ENCODE data around the gene AHNAK2. TPM values are rescaled to one million over a fixed set of nuclear protein-coding genes. Genes with fewer than 3 reads are reported as not detected.
A peak's percentile ranks its signal among the peaks of the same experiment; 100 is the strongest.
"Not testable (repeated sequence)": the region's sequence is repeated elsewhere in the genome, so short reads cannot be mapped to it uniquely, and the experiment has no call there.

The AHNAK2 gene
- total and polyA plus RNA-seq, 4 experiments from 2014 or later: 0.06 to 0.15 TPM; not detected in 2

DNA sequence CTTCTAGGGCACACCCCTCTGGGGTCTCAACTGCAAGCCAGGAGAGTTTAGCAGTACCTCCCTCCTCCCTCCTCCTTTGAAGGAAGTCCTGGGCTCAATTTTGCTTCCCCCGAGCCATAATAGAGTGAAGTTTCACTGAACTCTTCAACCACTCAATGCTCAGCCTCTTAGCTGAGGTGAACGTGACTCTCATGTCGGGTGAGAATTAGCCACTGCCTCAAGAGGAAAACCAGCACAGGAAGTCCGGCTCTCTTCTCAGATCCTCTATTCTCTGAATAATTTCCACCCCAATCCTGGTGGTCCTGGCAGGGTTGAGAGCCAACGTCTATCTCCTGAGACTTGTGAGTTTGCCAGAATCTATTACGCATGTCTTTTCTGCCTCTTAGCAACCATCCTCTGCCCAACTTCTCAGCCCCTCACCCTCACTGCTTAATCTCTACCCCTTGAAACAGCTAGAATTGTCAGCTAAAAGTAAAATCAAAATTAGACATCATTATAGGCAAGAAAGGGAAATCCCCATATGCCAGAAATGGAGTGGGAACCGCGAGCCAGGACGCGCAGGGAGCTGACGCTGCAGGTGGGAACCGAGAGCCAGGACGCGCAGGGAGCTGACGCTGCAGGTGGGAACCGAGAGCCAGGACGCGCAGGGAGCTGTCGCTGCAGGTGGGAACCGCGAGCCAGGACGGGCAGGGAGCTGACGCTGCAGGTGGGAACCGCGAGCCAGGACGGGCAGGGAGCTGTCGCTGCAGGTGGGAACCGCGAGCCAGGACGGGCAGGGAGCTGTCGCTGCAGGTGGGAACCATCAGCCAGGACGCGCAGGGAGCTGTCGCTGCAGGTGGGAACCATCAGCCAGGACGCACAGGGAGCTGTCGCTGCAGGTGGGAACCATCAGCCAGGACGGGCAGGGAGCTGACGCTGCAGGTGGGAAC lies 73.3 kb downstream of the AHNAK2 start:
- H3K9me3 ChIP-seq (ENCODE audit: control insufficient read depth in 1 of 2, low read length in 2 of 2); H3K4me1 ChIP-seq (ENCODE audit: insufficient read depth, low read length); H3K27me3 ChIP-seq (ENCODE audit: insufficient read depth, low read length); H3K27ac ChIP-seq (ENCODE audit: low read depth, low read length); H3K36me3 ChIP-seq (ENCODE audit: insufficient read depth, low read length); H3K4me1 Mint-ChIP-seq; H3K4me3 Mint-ChIP-seq; DNase-seq; H3K36me3 Mint-ChIP-seq; POLR2A ChIA-PET (ENCODE audit: partially characterized antibody); intact Hi-C loops (cut with micrococcal nuclease); H3K9me3 Mint-ChIP-seq; H3K4me3 ChIP-seq (ENCODE audit: low read length in 2 of 2); H3K27ac Mint-ChIP-seq: not testable (repeated sequence)
- CTCF ChIA-PET (ENCODE audit: partially characterized antibody): interaction anchor here (1.7 kb wide), 1 partner anchor 10 kb away, joined by 5 read pairs; no protein-coding TSS in a partner anchor
- peaks cover 22 to 30% of the 10 kb centered on the region in 2 donors for H3K27me3 Mint-ChIP-seq

DNA sequence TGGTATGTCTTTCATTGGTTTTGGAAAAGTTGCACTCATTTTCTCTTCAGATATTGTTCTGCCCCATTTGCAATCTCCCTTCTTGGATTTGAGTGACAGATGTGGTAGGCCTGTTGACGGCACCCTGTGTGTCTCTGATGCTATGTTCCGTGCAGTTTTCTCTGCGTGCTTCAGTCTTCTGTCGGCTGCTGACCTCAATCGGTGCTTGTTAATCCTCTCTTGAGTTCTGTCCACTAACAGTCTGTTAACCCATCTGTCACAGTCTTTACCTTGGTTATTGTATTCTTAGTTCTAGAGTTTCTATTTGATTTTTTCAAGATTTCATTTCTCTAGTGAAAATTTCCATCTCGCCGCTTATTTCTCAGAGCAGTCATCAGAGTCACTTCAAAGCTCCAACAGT lies 74.2 kb downstream of the AHNAK2 start:
- peaks cover 0 to 5% (median 4%) of the 10 kb centered on the region in 4 donors for H3K4me1 Mint-ChIP-seq
- peak overlapping the region in 1 of 7 donors; percentile 41 for H3K27ac Mint-ChIP-seq
- intact Hi-C loops (cut with micrococcal nuclease): no loop called here
- H3K4me3 Mint-ChIP-seq: no peak overlapping the region
- Histone ChIP-seq H3K4me3 (ENCODE audit: low read length in 2 of 2) (no peak overlapping the region), H3K27ac (ENCODE audit: low read depth, low read length) (no peak overlapping the region), H3K36me3 (ENCODE audit: insufficient read depth, low read length) (no peaks in the 10 kb centered on the region), H3K27me3 (ENCODE audit: insufficient read depth, low read length) (peaks cover 5% of the 10 kb centered on the region), H3K4me1 (ENCODE audit: insufficient read depth, low read length) (no peaks in the 10 kb centered on the region), H3K9me3 (ENCODE audit: control insufficient read depth in 1 of 2, low read length in 2 of 2) (no peaks in the 10 kb centered on the region)
- ChIA-PET CTCF (ENCODE audit: partially characterized antibody) (interaction anchor here (1.7 kb wide), 1 partner anchor 9 kb away, joined by 5 read pairs; no protein-coding TSS in a partner anchor), POLR2A (ENCODE audit: partially characterized antibody) (no interaction called here)
- H3K27me3 Mint-ChIP-seq: peaks cover 19 to 26% of the 10 kb centered on the region in 2 donors
- DNase-seq: no peak
- H3K36me3 Mint-ChIP-seq: no peaks in the 10 kb centered on the region
- H3K9me3 Mint-ChIP-seq: peaks cover 0 to 5% (median 0%) of the 10 kb centered on the region in 8 donors

DNA sequence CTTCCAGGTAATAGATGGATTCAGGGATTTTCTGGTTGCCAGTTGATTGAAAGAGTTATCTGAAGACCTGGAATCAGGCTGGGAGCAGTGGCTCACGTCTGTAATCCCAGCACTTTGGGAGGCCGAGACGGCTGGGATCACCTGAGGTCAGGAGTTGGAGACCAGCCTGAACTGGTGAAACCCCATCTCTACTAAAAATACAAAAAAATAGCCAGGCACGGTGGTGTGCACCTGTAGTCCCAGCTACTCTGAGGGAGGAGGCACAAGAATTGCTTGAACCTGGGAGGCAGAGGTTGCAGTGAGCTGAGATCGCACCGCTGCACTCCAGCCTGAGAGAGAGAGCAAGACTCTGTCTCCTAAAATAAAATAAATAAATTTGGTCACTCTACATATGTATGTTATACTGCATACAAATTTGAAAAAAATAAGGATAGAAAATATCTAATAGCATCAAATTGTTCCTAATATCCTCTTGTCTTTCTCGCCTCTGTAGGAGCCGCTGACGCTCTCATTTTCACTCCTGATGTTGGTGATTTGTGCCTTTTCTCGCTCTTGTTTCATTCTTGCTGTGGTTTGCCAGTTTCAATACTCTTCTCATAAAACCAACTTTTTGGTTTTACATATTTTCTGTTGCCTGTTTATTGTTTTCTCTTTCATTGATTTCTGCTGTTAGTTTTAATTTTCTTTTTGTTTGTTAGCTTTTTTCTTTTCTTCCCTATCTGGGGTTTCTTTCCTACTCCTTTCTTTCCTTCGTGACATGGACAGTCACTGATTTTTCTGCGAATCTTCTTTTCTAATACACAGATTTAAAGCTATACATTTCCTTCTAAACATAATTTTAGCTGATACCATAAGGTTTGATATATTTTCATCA lies 77.3 kb downstream of the AHNAK2 start:
- peak overlapping the region in 1 of 8 donors; percentile 41 for H3K4me3 Mint-ChIP-seq
- H3K27me3 Mint-ChIP-seq: peaks cover 11 to 23% of the 10 kb centered on the region in 2 donors
- H3K36me3 Mint-ChIP-seq: no peaks in the 10 kb centered on the region
- intact Hi-C loops (cut with micrococcal nuclease): no loop called here
- ChIA-PET POLR2A (ENCODE audit: partially characterized antibody) (no interaction called here), CTCF (ENCODE audit: partially characterized antibody) (interaction anchor here (1.1 to 1.2 kb wide), 2 partner anchors 143 to 145 kb away, joined by 3 to 4 read pairs; no protein-coding TSS in a partner anchor)
- Histone ChIP-seq H3K36me3 (ENCODE audit: insufficient read depth, low read length) (no peaks in the 10 kb centered on the region), H3K4me3 (ENCODE audit: low read length in 2 of 2) (no peak overlapping the region), H3K9me3 (ENCODE audit: control insufficient read depth in 1 of 2, low read length in 2 of 2) (no peaks in the 10 kb centered on the region), H3K27ac (ENCODE audit: low read depth, low read length) (no peak overlapping the region), H3K27me3 (ENCODE audit: insufficient read depth, low read length) (peaks cover 5% of the 10 kb centered on the region), H3K4me1 (ENCODE audit: insufficient read depth, low read length) (no peaks in the 10 kb centered on the region)
- H3K27ac Mint-ChIP-seq: no peak overlapping the region
- no peaks in the 10 kb centered on the region for H3K9me3 Mint-ChIP-seq
- DNase-seq: no peak
- H3K4me1 Mint-ChIP-seq: peaks cover 0 to 7% (median 5%) of the 10 kb centered on the region in 4 donors

DNA sequence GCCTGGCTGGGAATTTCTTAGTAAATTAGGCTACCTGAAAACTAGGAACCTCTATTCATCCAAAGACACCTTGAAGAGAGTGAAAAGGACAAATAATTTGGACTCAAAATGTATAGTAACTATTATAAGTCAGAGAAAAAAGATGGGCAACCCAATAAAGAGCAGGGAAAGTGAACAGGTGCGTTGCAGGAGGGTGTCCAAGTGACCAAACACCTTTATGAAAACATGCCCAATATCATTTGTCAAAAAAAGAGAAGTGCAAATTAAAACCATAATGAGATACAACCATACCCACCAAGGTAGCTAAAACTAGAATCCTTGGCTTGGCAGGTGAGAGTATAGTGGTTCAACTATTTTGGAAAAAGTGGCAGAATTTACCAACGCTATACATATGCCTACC lies 78.4 kb downstream of the AHNAK2 start:
- Mint-ChIP-seq H3K4me3 (no peak overlapping the region), H3K4me1 (peaks cover 0 to 7% (median 5%) of the 10 kb centered on the region in 4 donors), H3K9me3 (no peaks in the 10 kb centered on the region), H3K27me3 (peaks cover 9 to 21% of the 10 kb centered on the region in 2 donors), H3K36me3 (no peaks in the 10 kb centered on the region), H3K27ac (no peak overlapping the region)
- Histone ChIP-seq H3K27ac (ENCODE audit: low read depth, low read length) (no peak overlapping the region), H3K27me3 (ENCODE audit: insufficient read depth, low read length) (peaks cover 5% of the 10 kb centered on the region), H3K9me3 (ENCODE audit: control insufficient read depth in 1 of 2, low read length in 2 of 2) (no peaks in the 10 kb centered on the region), H3K4me1 (ENCODE audit: insufficient read depth, low read length) (no peaks in the 10 kb centered on the region), H3K36me3 (ENCODE audit: insufficient read depth, low read length) (no peaks in the 10 kb centered on the region), H3K4me3 (ENCODE audit: low read length in 2 of 2) (no peak overlapping the region)
- ChIA-PET CTCF (ENCODE audit: partially characterized antibody) (interaction anchor here (1.1 to 1.2 kb wide), 2 partner anchors 144 to 146 kb away, joined by 3 to 4 read pairs; no protein-coding TSS in a partner anchor), POLR2A (ENCODE audit: partially characterized antibody) (no interaction called here)
- intact Hi-C loops (cut with micrococcal nuclease): no loop called here
- no peak for DNase-seq

DNA sequence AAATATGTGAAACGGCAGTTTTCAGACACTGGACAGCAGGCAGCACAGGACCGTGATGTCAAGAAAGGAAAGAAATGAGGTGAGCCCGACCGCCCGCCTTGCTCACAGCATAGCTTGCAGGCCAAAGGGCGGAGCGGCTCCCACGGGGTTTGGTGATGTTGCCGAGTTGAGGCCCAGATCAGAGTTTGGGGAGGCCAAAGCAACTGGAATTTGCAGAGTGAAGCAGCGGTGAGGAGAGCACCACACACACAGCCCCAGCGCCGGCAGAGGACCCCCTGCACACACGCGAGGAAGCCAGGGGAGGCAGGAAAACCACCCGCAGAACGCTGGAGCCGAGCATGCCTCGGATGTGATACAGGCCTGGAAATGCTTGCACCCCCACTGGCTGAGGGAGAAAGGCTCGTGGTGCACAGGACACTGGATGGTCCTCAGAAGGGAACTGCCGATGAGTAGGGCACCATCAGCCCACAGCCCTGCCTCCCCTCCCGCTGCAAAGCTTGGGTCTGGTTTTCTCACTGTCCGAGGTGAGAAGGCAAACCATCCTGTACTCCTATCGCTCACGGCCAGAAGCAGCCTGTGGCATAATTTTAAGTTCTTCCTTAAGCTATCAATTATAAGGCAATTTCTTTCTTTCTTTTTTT lies 79.2 kb downstream of the AHNAK2 start:
- H3K27ac Mint-ChIP-seq: no peak overlapping the region
- ChIA-PET POLR2A (ENCODE audit: partially characterized antibody) (no interaction called here), CTCF (ENCODE audit: partially characterized antibody) (no interaction called here)
- no peaks in the 10 kb centered on the region for H3K4me1 ChIP-seq (ENCODE audit: insufficient read depth, low read length)
- intact Hi-C loops (cut with micrococcal nuclease): no loop called here
- no peaks in the 10 kb centered on the region for H3K27me3 ChIP-seq (ENCODE audit: insufficient read depth, low read length)
- H3K9me3 Mint-ChIP-seq: no peaks in the 10 kb centered on the region
- no peak overlapping the region for H3K4me3 ChIP-seq (ENCODE audit: low read length in 2 of 2)
- H3K36me3 Mint-ChIP-seq: no peaks in the 10 kb centered on the region
- H3K9me3 ChIP-seq (ENCODE audit: control insufficient read depth in 1 of 2, low read length in 2 of 2): no peaks in the 10 kb centered on the region
- no peak for DNase-seq
- H3K4me1 Mint-ChIP-seq: peaks cover 0 to 7% (median 5%) of the 10 kb centered on the region in 4 donors
- peaks cover 4 to 14% of the 10 kb centered on the region in 2 donors for H3K27me3 Mint-ChIP-seq
- no peak overlapping the region for H3K4me3 Mint-ChIP-seq
- no peaks in the 10 kb centered on the region for H3K36me3 ChIP-seq (ENCODE audit: insufficient read depth, low read length)
- H3K27ac ChIP-seq (ENCODE audit: low read depth, low read length): no peak overlapping the region

DNA sequence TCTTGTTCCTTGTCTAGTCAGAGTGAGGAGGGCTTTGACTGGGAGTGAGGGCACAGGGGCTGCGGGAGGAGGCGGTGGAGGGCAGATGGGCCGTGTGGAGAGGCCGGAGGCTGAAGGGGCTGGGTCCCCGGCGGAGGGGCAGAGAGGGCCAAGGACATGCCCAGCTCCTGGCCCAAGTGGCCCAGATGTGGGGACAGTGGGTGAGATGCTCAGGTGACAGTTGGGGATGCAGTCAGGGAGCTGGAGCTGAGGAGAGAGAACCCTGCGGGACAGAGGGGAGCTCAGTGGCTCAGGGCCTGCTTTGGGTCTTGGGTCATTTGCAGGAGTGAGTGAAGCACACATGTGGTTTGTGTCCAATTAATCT lies 80.0 kb downstream of the AHNAK2 start:
- Histone ChIP-seq H3K4me1 (ENCODE audit: insufficient read depth, low read length) (no peaks in the 10 kb centered on the region), H3K9me3 (ENCODE audit: control insufficient read depth in 1 of 2, low read length in 2 of 2) (no peaks in the 10 kb centered on the region), H3K27ac (ENCODE audit: low read depth, low read length) (no peak overlapping the region), H3K4me3 (ENCODE audit: low read length in 2 of 2) (no peak overlapping the region), H3K27me3 (ENCODE audit: insufficient read depth, low read length) (no peaks in the 10 kb centered on the region), H3K36me3 (ENCODE audit: insufficient read depth, low read length) (no peaks in the 10 kb centered on the region)
- Mint-ChIP-seq H3K27me3 (peaks cover under 1 to 10% of the 10 kb centered on the region in 2 donors), H3K9me3 (no peaks in the 10 kb centered on the region), H3K4me1 (peaks cover 0 to 7% (median 5%) of the 10 kb centered on the region in 4 donors), H3K36me3 (no peaks in the 10 kb centered on the region), H3K27ac (no peak overlapping the region), H3K4me3 (no peak overlapping the region)
- intact Hi-C loops (cut with micrococcal nuclease): no loop called here
- POLR2A ChIA-PET (ENCODE audit: partially characterized antibody): no interaction called here
- CTCF ChIA-PET (ENCODE audit: partially characterized antibody): no interaction called here
- no peak for DNase-seq
